Activated T-helper 1 cell treated with Interleukin-2 at 50 U/mL for 16 hours (primary cell): ENCODE results near the gene TIMM10B.

Source experiments
- DNase-seq: peaks from one replicate; pipeline ENCODE4 v3.0.0-alpha.2; 2020; ENCODE audit warnings: low read depth

TIMM10B gene

GRCh38 chr11:6472934-6473333 is 8.4 kb upstream of the TIMM10B start:
- no peak for DNase-seq

- peak; percentile 67 for DNase-seq
These were observed 7.6 kb upstream of the TIMM10B start, which contains the start of gene TRIM3 for GRCh38 chr11:6473451-6474412. Gene TRIM3, minus strand, starts transcription at chr11:6473941. Its CDS starts 8,246 bp downstream, at chr11:6465695.

- no peak for DNase-seq
These were observed 6.9 kb upstream of the TIMM10B start for GRCh38 chr11:6474413-6474792.

- DNase-seq, result no peak
These were observed 6.3 kb upstream of the TIMM10B start for GRCh38 chr11:6474806-6475500.

DNA sequence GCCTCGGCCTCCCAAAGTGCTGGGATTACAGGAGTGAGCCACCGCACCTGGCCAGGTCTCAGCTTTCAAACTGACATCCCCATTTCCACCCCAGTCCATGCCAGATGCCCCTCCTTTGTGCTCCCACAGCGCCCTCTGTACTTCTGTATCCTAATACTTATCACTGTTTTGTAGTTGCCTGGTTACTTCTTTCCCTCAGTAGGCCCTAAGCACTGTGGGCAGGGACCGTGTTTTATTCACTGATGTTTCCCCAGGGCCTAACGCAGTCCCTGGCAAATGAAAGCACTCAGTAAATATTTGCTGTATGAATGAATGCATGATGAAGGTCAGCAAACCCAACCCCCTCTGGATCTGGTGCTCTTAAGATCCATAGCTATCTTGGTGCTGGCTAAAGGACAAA is 5.4 kb upstream of the TIMM10B start:
- DNase-seq, result no peak

- DNase-seq, result no peak
These were observed 4.7 kb upstream of the TIMM10B start for GRCh38 chr11:6476571-6476970.

GRCh38 chr11:6480299-6480914 is 894 bp upstream of the TIMM10B start:
- no peak for DNase-seq

DNA sequence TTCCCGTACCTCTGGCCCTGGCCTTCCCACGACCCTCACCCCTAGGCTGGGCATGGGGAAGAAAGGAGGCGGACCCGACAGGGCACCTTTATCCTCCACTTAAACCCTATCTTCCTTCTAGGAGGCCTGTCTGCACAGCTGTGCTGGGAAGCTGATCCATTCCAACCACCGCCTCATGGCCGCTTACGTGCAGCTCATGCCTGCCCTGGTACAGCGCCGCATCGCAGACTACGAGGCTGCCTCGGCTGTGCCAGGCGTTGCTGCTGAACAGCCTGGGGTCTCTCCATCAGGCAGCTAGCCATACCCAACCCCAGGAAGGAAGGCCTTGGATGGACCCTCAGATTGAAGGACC is 599 bp downstream of the TIMM10B start:
- no peak for DNase-seq

GRCh38 chr11:6482441-6482840 is 1.1 kb downstream of the TIMM10B start:
- no peak for DNase-seq

GRCh38 chr11:6483015-6483414 is 1.7 kb downstream of the TIMM10B start:
- DNase-seq, result no peak

DNA sequence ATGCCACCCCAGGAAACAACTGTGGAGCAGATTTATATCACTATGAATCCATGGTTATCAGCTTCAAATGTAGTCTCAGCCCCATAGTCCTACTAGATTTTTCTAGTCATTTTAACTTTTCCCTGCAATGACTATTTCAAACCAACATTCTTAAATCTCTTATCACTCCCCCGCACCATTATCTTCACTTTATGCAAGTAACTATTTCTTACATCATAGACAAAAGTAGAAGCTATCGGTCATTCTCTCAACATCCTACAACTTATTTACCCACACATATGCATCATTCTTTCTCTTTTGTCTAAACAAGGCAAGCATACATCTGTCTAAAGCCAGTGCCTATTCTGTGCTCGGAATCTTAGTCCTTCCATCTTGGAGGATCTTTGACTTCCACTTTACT is 4.4 kb downstream of the TIMM10B start:
- no peak for DNase-seq

DNA sequence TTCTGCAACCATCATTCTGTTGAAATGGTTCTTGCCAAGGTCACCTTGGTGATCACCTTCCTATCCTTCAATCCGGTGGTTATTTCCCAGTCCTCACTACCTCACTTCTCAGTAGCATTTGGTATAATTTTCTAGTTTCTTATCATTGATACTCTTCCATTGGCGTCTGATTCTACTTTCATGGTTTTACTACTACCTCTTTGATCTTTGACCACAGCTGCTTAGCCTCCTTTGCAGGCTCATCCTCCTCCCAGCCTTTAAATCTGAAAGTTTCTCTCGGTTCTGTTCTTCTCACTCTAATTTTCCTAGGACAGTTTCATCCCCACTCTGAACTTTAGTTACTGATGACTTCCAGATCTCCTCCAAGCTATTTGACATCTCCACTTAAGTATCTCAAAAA is 5.0 kb downstream of the TIMM10B start:
- DNase-seq, result no peak

GRCh38 chr11:6486938-6487337 is 5.6 kb downstream of the TIMM10B start:
- DNase-seq, result no peak

DNA sequence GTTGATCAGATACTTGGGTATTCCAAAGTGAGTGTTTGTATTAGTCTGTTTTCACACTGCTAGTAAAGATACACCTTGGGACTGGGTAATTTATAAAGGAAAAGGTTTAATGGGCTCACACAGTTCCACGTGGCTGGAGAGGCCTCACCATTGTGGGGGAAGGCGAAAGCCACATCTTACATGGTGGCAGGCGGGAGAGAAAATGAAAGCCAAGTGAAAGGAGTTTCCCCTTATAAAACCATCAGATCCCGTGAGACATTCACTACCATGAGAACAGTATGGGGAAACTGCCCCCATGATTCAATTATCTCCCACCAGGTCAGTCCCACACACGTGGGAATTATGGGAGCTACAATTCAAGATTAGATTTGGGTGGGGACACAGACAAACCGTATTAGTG is 7.0 kb downstream of the TIMM10B start:
- no peak for DNase-seq

GRCh38 chr11:6488821-6489220 is 7.5 kb downstream of the TIMM10B start:
- DNase-seq, result no peak

DNA sequence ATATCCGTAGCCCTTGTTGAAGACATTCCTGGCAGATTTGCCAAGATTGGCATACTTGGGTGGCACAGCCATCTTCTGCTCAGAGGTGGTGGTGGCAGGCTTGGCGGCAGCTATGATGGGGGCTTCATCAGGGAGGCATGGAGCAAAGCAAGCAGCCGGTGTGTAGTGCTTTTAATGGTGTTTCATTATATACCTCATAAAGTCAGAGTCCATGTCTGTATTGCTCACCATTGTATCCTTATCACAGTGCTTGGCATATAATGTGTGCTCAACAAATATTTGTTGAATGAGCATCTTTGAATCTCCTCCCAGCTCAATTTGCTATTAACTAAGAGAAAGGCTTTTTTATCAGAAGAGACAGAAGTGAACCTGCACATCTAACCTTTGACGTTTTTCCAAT is 8.0 kb downstream of the TIMM10B start:
- DNase-seq, result no peak

DNA sequence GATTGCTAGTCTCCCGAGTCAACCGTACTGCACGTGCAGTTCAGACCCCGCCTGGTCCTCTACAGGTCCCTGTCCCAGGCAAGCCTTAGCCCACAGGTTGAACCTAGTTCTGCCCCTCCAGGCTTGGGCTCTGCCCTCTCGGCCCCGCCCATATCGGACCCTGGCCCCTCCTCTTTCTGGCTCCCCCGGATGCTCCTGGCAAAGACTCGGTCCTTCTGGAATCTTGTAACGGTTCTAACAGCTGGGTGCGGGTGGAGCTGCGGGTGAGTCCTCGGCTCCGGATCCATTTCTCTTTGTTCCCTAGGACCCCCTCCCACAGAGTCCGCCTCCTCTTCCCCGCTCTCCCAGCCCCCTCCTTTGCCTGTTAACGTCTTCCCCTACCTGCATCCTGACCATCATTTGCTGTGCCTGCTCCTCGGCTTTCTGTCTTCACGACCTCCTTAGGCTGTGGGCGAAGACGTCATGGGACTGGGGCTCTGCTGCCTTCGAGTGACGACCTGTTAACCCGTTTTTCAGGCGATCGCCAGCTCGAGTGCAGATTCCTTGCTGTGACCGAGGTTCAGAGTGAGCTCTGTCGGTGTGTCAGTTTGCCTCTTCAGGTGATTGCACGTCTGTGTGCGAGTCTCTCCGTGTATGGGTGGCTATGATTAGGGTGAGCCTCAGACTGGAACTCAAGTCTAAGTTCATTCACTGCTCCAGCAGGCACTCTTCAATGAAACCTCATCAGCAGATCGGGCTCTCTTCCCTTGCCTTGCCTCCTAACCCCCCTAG is 16.0 kb downstream of the TIMM10B start, which contains the start of gene DNHD1:
Gene DNHD1 (plus strand): TSS at position 212 of the 771 bp plus-strand sequence. CDS start 936 bp downstream, outside the sequence.
- no peak for DNase-seq

GRCh38 chr11:6498121-6498520 is 16.8 kb downstream of the TIMM10B start:
- no peak for DNase-seq

DNA sequence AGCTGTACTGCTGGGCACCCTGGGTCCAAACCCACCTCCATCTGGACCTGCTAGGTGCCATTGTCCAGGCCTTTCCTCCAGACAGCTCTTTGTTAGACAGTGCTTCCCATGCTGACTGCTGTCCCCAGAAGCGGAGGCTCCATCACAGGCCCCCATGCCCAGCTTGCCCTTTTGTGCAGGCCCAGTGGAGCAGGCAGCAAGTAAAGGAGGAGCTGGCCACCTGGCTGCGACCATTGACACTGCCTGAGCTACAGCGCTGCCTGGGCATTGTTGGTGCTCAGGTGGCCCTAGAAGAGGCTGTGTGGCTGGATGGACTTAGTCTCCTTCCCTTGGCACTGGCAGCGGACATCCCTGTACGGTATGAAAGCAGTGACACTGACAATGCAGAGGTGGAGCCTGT is 17.2 kb downstream of the TIMM10B start:
- DNase-seq, result no peak

DNA sequence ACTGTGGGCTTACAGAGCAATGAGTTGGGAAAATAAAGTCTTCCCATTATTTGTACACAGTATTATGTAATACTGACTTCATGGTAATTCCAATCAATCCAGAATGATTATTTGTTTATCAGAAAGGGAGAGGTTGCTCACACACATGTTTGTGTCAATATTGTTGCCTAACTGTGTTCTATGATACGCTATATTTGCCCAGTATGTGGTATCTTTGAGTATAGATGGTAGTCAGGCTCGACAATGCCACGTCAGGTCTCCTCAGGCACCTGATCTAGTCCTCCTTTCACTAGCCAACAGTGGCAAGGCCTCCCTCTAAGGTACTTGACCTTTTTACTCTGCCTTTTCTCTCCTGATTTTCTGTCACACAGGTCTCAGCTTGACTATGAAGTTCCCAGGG is 21.1 kb downstream of the TIMM10B start:
- no peak for DNase-seq

- no peak for DNase-seq
These were observed 22.9 kb downstream of the TIMM10B start for GRCh38 chr11:6504166-6504565.
